ENCODE measurements around the gene CKLF.

Gene CKLF

DNA sequence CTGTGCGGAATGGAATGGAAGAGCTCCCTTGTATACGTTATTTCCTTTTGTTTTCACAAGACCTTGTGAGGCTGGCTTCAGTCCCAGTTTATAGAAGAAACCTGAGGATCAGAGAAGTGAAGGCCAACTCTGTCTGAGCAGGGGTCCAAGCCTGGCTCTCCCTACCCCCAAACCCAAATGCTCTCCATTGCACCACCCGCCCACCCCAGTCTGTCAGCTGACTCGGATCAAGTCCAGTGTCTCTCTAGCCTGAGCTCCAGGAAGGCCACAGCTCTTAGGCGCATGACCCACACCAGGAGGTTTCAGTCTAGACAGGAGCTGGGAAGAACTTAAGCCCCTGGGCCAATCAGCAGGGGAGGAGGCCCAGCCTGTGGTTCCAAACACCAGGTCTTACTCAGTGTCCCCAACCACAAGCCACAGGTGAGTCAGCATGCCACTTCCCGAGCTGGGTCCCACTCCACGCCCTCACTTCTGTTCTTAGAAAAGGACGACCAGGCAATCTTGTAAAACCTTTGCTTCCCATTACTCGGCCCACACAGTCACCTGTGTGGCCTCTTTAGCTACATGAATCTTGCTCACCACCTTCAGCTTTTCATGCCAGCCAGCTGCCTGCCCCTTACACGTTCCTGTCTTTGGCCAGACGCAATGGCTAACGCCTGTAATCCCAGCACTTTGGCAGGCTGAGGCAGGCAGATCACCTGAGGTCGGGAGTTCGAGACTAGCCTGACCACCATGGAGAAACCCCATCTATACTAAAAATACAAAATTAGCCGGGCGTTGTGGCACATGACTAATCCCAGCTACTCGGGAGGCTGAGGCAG lies 30.2 kb upstream of the CKLF start:
- CTCF ChIA-PET = interaction anchor here (0.9 to 2.0 kb wide), 5 partner anchors 10 to 115 kb away, joined by 3 to 5 read pairs (median 3); no protein-coding TSS in a partner anchor
- no peak overlapping the region for H3K4me3 ChIP-seq (ENCODE audit: low read depth, low read length)
- no peak for DNase-seq (ENCODE audit: low read depth, low spot score)
- POLR2A ChIA-PET = interaction anchor here (1.0 kb wide), 1 partner anchor 10 kb away, joined by 4 read pairs; no protein-coding TSS in a partner anchor
- TF ChIP-seq, protein P1, sequence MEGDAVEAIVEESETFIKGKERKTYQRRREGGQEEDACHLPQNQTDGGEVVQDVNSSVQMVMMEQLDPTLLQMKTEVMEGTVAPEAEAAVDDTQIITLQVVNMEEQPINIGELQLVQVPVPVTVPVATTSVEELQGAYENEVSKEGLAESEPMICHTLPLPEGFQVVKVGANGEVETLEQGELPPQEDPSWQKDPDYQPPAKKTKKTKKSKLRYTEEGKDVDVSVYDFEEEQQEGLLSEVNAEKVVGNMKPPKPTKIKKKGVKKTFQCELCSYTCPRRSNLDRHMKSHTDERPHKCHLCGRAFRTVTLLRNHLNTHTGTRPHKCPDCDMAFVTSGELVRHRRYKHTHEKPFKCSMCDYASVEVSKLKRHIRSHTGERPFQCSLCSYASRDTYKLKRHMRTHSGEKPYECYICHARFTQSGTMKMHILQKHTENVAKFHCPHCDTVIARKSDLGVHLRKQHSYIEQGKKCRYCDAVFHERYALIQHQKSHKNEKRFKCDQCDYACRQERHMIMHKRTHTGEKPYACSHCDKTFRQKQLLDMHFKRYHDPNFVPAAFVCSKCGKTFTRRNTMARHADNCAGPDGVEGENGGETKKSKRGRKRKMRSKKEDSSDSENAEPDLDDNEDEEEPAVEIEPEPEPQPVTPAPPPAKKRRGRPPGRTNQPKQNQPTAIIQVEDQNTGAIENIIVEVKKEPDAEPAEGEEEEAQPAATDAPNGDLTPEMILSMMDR (IDR thresholded peaks at IDR 0.05; ENCODE audit: insufficient read depth, low read length, missing control alignments) = no peak

DNA sequence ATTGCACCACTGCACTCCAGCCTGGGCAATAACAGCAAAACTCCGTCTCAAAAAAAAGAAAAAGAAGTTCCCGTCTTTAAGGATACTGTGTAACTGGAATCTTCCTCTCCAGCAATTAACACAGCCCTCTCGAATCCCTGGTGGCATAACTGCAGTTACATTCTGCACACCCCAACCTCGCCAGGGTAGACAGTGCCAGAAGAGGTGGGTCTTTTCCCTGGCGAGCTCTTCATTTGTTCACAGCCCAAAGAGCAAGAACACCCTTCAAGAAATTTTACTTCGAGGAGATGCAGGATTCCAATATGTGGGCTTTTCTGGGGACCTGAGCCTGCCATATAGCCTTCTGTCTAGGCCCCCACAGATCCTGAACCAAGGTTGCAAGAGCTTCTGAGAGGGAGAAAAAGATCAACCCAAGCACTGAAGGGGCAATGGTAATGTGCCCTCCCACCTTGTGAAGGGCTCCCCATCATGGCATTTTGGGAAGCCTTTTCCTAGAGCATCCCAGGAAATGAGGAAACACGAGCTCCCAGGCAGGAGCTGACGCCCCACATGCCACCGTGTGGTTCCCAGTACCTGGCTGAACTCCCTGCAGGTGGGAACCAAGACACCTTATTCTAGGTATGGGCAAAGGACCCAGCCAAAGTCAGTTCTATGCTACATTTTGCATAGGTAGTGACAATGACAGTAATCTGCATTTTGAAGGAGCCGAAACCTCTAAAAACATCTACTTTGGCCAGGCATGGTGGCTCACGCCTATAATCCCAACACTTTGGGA lies 29.4 kb upstream of the CKLF start:
- DNase-seq (ENCODE audit: low read depth, low spot score) = no peak
- ChIA-PET POLR2A (no interaction called here), CTCF (interaction anchor here (1.1 to 1.3 kb wide), 3 partner anchors 25 to 129 kb away, joined by 3 read pairs; no protein-coding TSS in a partner anchor)
- no peak overlapping the region for H3K4me3 ChIP-seq (ENCODE audit: low read depth, low read length)
- TF ChIP-seq, protein P1 (IDR thresholded peaks at IDR 0.05; ENCODE audit: insufficient read depth, low read length, missing control alignments) = no peak

DNA sequence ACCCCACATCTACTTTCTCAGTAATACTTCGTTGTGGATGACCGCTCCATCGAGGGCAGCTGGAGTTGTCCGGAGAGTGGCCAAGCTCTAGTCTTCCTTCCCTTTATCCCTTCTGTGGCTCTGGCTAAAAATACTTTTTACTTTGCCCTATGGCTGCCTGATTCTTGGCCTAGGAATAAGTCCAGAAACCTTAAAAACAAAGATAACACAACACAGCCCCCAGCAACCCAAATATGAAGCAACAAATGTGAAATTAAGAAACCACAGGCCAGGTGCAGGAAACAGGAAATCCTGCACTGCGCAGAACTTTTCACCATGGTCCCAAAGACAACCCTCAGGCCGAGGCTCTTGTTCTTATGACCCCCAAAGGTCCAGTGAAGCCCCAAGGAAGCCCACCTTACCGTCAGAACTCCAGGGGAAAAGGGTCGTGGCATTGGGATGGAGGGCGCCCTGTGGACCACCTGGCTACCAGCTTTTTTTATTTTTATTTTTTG lies 28.5 kb upstream of the CKLF start:
- H3K4me3 ChIP-seq (ENCODE audit: low read depth, low read length) = no peak overlapping the region
- POLR2A ChIA-PET = no interaction called here
- TF ChIP-seq, protein P1 (IDR thresholded peaks at IDR 0.05; ENCODE audit: insufficient read depth, low read length, missing control alignments) = no peak
- CTCF ChIA-PET = interaction anchor here (1.2 kb wide), 1 partner anchor 128 kb away, joined by 3 read pairs; no protein-coding TSS in a partner anchor
- DNase-seq (ENCODE audit: low read depth, low spot score) = no peak

DNA sequence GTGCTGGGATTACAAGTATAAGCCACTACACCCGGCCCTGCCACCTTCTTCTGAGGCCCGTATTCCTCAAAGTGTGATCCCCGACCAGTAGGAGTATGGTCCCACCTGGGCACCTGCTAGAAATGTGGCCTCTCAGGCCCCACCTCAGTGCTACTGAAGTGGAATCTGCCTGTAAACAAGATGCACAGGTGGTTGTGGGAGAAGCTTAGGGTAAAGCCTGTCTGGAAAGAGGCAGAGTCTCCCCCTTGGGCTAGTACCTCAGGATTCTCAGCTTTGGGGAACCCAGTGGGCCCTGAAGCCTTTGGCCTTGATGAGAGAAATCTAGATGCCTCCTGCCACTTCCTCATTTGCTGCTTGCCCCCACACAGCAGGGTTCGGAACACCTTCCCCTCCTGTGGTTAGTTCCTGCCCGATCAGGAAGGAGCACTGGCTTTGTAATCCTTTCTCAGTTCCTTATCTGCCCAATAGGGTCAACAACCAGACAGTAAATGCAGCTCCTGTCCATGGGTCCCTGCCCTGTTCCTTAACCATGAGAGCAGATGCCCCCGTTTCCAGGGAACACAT lies 27.7 kb upstream of the CKLF start:
- TF ChIP-seq, protein P1 (IDR thresholded peaks at IDR 0.05; ENCODE audit: insufficient read depth, low read length, missing control alignments) = no peak
- no peak overlapping the region for H3K4me3 ChIP-seq (ENCODE audit: low read depth, low read length)
- ChIA-PET CTCF (no interaction called here), POLR2A (no interaction called here)
- no peak for DNase-seq (ENCODE audit: low read depth, low spot score)

- POLR2A ChIA-PET = interaction anchor here (0.8 kb wide), 1 partner anchor 15 kb away, joined by 3 read pairs; no protein-coding TSS in a partner anchor
- CTCF ChIA-PET = interaction anchor here (0.7 to 1.0 kb wide), 2 partner anchors 10 to 78 kb away, joined by 3 to 4 read pairs; no protein-coding TSS in a partner anchor
- TF ChIP-seq, protein P1 (IDR thresholded peaks at IDR 0.05; ENCODE audit: insufficient read depth, low read length, missing control alignments) = no peak
- no peak overlapping the region for H3K4me3 ChIP-seq (ENCODE audit: low read depth, low read length)
- no peak for DNase-seq (ENCODE audit: low read depth, low spot score)
Measured at GRCh38 chr16:66525396-66526180, 26.8 kb upstream of the CKLF start.
